Measurements from ENCODE around the gene LAMA5. TPM values are rescaled to one million over a fixed set of nuclear protein-coding genes. Genes with fewer than 3 reads are reported as not detected.
A peak's percentile ranks its signal among the peaks of the same experiment; 100 is the strongest.

The LAMA5 gene
- polyA plus RNA-seq, 3 donors: 0.05 TPM; not detected in 2

DNA sequence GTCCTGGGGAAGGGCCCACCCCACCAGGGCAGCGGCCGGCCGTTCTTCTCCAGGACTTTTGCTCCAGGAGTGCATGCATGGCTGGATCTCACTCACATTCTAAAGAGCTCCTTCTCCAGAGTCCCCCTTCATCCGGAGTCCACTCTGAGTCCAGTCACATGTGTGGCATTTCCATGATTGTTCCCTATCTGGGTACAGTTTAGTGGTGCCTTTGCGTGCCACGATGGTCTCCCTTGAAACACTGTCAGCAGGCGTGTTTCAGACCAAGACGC is 107.9 kb downstream of the LAMA5 start:
- Histone ChIP-seq H3K36me3 (replicated peaks in 1 of 2; ENCODE audit: control insufficient read depth in 1 of 2, insufficient read depth in 2 of 2, low read length in 2 of 2) (peaks cover 71 to 90% of the 10 kb centered on the region in 2 donors), H3K9me3 (replicated peaks in 1 of 2; ENCODE audit: control insufficient read depth in 1 of 2, insufficient read depth in 1 of 2, low read length in 2 of 2) (no peaks in the 10 kb centered on the region), H3K4me2 (replicated peaks; ENCODE audit: extremely low read depth, low read length, poor library complexity, severe bottlenecking) (no peak overlapping the region), H3K9ac (ENCODE audit: insufficient read depth, low read length, poor library complexity, severe bottlenecking) (no peak overlapping the region), H3K27me3 (ENCODE audit: control insufficient read depth in 2 of 2, insufficient read depth in 2 of 2, low read length in 2 of 2) (no peaks in the 10 kb centered on the region), H4K20me1 (ENCODE audit: insufficient read depth, low read length) (peaks cover 59% of the 10 kb centered on the region), H3K79me2 (ENCODE audit: insufficient read depth, low read length) (peaks cover 23% of the 10 kb centered on the region), H3K4me3 (replicated peaks in 1 of 3; ENCODE audit: low read depth in 2 of 3, low read length in 3 of 3) (no peak overlapping the region), H3K4me1 (ENCODE audit: control insufficient read depth in 1 of 2, insufficient read depth in 2 of 2, low read length in 2 of 2) (no peaks in the 10 kb centered on the region), H2AFZ (ENCODE audit: insufficient read depth, low read depth, low read length, poor library complexity, severe bottlenecking) (no peak overlapping the region), H3K27ac (ENCODE audit: low read depth in 1 of 2, low read length in 2 of 2) (no peak overlapping the region)
- Mint-ChIP-seq H3K36me3 (peaks cover 75 to 93% of the 10 kb centered on the region in 2 donors), H3K9me3 (peaks cover 0 to 2% (median 0%) of the 10 kb centered on the region in 7 donors), H3K4me1 (no peaks in the 10 kb centered on the region), H3K27me3 (ENCODE audit: low read depth in 3 of 3) (peaks cover 0 to 2% (median 0%) of the 10 kb centered on the region in 3 donors), H3K4me3 (no peak overlapping the region), H3K27ac (peak overlapping the region in 1 of 7 donors; percentile 50)
- 98% methylated on average over 8 of the region's 8 CpGs for WGBS (ENCODE audit: insufficient coverage)
- intact Hi-C loops (cut with micrococcal nuclease): no loop called here
- DNase-seq: no peak
- TF ChIP-seq, protein P1, sequence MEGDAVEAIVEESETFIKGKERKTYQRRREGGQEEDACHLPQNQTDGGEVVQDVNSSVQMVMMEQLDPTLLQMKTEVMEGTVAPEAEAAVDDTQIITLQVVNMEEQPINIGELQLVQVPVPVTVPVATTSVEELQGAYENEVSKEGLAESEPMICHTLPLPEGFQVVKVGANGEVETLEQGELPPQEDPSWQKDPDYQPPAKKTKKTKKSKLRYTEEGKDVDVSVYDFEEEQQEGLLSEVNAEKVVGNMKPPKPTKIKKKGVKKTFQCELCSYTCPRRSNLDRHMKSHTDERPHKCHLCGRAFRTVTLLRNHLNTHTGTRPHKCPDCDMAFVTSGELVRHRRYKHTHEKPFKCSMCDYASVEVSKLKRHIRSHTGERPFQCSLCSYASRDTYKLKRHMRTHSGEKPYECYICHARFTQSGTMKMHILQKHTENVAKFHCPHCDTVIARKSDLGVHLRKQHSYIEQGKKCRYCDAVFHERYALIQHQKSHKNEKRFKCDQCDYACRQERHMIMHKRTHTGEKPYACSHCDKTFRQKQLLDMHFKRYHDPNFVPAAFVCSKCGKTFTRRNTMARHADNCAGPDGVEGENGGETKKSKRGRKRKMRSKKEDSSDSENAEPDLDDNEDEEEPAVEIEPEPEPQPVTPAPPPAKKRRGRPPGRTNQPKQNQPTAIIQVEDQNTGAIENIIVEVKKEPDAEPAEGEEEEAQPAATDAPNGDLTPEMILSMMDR (IDR thresholded peaks at IDR 0.05): no peak

Other genes starting within 250 kb of the LAMA5 start
- gene LSM14B, start 244.8 kb downstream of the LAMA5 start, polyA plus RNA-seq: 10 to 100 TPM in 1 of 3 donors, 1 to 10 TPM in 2; 1.0 to 33.5 (median 1.4) TPM
- 100 to 1,000 TPM; 402 to 668 (median 527) TPM for gene PSMA7, start 223.9 kb downstream of the LAMA5 start, polyA plus RNA-seq
- 10 to 100 TPM in 1 of 3 donors, 1 to 10 TPM in 1, under 1 TPM in 1; 0.75 to 16.5 (median 1.1) TPM for gene SS18L1, start 223.5 kb downstream of the LAMA5 start, polyA plus RNA-seq
- 10 to 100 TPM; 10.8 to 16.1 (median 14.9) TPM for gene MTG2, start 184.3 kb downstream of the LAMA5 start, polyA plus RNA-seq
- gene HRH3, start 147.0 kb downstream of the LAMA5 start, polyA plus RNA-seq: not detected
- 10 to 100 TPM; 12.9 to 29.1 (median 17.9) TPM for gene OSBPL2, start 128.8 kb downstream of the LAMA5 start, polyA plus RNA-seq
- 10 to 100 TPM; 63.3 to 81.5 (median 72.5) TPM for gene ADRM1, start 64.3 kb downstream of the LAMA5 start, polyA plus RNA-seq
- gene RPS21, start 19.8 kb upstream of the LAMA5 start, polyA plus RNA-seq: 1,000 to 10,000 TPM in 1 of 3 donors, 100 to 1,000 TPM in 2; 799 to 6,263 (median 968) TPM
- 1 to 10 TPM in 1 of 3 donors, under 1 TPM in 2; 0.60 to 4.0 (median 0.61) TPM for gene CABLES2, start 40.0 kb upstream of the LAMA5 start, polyA plus RNA-seq
- not detected for gene RBBP8NL, start 60.2 kb upstream of the LAMA5 start, polyA plus RNA-seq
- not detected for gene GATA5, start 108.7 kb upstream of the LAMA5 start, polyA plus RNA-seq